CMK (cell line): Measurements from ENCODE around the gene TMEM239.
"Not testable (repeated sequence)": the region's sequence is repeated elsewhere in the genome, so short reads cannot be mapped to it uniquely, and the experiment has no call there.

Experiments used
- DNase-seq: peaks from one replicate; pipeline ENCODE4 v3.0.0-alpha.2; 2010; ENCODE audit warnings: low read depth

Gene TMEM239

DNA sequence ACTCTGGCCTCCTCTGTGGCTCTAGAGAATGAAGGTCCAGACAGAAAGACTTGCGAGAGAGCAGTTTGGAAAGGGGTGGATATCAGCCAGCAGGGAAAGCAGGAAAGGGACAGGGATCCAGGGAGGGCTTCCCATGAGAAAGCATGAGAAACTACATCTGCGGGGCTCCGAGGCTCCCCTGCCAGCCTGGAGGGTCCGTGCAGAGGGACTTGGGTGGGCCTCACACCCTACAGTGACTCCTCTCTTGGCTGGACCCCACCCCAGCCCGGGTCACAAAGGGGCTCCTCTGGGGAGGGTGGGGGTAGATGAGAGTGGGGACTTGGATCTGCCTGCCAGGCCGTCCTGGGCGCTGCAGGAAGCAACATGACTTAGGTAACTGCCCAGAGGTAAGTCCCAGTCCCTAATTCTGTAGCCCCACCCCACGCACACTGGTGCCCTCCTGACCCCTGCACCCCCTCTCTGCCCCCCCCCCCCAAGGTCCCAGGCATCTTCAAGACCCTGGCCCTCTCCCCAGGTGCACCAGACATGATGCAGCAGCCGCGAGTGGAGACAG lies at the start of gene TMEM239:
Gene TMEM239 (plus strand): TSS at position 335 of the 553 bp plus-strand sequence. CDS start 191 bp downstream, at position 526.
- no peak for DNase-seq

DNA sequence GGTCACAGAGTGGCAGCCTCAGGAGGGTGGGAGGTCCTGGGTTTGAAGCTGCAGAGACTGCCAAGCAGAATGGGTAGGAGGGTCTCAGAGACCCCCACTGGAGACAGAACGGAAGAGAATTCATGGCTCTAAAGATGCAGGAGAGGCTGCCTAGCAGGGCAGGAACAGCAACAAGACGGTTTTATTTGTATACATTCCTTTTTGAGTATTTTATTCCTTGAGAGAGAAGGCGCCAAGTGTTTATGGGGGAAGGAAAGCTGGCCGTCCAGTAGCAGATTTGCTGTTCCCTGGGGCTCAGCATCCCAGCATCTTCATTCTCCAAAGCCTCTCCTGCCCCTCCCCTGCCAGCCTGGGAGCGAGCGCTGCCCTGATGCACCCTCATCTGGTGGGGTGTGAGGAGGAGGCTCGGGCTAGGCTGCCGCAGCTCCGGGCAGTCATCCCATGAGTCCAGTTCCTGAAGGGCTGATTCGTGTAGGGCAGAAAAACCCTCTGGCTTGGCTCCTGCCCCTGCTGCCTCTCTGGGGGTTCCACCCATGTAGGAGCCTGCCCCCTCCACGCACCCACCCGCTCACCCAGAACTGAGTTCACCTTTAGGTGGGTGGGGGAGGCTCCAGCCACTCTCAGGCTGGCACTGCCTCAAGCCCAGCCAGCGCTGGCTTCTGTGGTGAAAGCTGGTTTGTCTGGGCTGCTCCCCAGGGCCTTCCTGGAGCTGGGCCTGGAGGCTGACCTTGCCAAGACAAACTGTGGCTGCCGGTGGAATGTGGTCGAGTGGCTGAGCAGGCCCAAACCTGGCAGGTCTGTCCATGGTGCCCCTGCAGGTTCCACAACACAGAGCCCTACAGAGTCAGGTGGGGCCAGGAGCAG lies 48.2 kb upstream of the TMEM239 start:
- DNase-seq = no peak

DNA sequence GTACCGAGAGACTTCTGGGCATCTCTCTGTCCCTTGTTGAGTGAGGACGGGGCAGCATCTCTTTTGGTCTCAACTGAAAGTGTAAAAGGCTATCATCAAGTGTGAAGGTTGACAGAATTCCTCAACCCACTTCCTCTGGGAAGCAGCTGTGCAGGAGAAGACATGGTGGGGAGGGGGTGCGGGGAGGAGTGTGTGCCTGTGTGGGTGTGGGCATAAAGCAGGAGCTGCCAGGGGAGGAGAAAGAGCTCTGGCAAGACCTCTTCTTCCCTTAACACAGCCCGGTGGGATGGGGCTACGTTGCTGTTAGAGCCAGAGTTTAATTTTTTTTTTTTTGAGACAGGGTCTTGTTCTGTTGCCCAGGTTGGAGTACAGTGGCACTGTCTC lies 47.5 kb upstream of the TMEM239 start:
- DNase-seq = no peak

DNA sequence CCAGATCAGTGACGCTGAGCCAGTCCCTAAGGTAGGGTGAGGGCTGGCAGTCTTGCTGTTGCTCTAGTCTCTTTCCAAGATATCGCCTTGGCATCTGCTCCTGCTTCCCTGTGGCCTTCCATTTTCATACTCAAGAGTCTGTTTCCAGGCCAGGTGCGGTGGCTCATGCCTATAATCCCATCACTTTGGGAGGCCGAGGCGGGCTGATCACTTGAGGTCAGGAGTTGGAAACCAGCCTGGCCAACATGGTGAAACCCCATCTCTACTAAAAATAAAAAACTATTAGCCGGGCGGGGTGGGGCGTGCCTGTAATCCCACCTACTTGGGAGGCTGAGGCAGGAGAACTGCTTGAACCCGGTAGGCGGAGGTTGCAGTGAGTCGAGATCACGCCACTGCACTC lies 46.1 kb upstream of the TMEM239 start:
- DNase-seq = not testable (repeated sequence)

DNA sequence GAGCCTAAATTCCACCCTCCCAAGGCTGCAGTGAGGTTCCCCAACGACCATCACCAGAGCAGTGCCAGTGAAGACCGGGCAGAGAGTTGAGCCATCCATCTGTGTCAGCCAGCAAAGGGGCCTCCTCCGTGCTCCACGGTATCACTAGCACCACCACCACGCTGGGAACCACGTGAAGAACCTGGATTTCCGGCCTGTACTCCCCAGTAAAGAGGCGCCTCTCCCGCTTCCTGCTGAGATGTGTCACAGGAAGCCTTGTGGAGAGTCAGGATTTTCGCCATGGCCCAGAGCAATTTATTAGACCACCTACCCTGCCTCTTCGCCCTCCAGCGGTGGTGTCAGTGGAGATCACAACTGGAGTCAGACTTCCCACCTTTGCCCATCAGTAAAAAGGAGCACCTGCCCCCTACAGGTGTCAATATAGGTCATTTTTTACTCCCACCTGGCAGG lies 44.5 kb upstream of the TMEM239 start:
- no peak for DNase-seq

DNA sequence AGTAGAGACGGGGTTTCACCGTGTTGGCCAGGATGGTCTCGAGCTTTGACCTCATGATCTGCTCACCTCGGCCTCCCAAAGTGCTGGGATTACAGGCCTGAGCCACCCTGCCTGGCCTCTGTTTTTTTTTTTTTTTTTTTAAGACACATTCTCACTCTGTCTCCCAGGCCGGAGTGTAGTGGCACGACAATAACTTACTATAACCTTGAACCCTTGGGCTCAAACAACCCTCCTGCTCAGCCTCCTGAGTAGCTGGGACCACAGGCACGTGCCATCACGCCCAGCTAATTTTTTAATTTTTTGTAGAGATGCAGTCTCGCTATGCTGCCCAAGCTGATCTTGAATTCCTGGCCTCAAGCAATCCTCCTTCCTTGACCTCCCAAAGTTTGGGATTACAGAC lies 42.4 kb upstream of the TMEM239 start:
- no peak for DNase-seq

DNA sequence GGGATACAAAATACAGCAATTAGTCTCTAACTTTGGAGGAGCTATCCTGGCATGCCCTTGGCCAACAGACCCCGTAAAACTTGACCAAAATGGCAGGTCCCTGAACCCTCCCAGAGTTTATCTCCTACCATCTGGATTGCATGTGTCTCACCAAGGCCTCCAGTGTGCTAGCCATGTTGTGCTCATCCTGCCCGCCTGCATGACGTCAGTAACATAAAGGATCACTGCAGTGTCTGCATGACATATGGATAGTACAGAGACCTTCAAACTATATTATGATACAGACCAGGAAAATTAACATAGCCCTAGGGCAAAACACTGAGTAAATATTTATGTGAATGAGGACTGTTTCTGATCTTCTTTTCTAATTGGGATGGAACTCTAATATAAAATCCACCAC lies 41.0 kb upstream of the TMEM239 start:
- no peak for DNase-seq

DNA sequence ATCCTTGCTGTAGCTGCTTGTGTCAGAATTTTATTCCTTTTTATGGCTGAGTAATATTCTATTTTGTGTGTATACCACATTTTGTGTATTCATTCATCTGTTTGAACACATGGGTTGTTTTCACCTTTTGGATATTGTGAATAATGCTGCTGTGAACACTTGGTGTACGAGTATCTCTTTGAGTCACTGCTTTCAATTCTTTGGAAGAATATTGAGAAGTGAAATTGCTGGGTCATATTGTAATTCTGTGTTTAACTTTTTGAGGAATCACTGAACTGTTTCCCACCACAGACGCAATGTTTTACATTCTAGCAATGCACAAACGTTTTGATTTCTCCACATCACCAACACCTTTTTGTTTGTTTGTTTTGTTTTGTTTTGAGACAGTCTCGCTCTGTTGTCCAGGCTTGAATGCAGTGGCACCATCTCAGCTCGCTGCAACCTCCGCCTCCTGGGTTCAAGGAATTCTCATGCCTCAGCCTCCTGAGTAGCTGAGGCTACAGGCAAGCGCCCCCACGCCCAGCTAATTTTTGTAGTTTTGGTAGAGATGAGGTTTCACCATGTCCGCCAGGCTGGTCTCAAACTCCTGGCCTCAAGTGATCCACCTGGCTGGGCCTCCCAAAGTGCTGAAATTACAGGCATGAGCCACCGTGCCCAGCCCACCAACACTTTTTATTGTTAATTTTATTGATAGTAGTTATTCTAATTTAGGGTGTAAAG lies 37.4 kb upstream of the TMEM239 start:
- DNase-seq = no peak

DNA sequence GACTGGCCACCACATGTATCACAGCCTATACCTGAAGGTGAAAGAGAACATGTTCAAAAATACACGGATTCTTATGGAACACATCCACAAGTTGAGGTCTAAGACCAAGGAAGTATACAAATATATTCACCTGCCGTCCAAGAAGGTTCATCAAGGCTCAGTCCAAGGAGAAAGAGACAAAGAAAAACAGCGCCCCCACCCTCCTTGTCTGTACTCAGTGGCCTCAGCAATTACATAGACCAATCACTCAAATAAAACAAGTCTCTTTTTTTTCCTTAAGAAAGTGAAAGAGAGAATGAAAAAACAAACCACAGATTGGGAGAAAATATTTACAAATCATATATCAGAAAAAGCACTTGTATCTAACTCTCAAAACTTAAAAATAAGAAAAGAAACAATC lies 35.2 kb upstream of the TMEM239 start:
- DNase-seq = no peak

DNA sequence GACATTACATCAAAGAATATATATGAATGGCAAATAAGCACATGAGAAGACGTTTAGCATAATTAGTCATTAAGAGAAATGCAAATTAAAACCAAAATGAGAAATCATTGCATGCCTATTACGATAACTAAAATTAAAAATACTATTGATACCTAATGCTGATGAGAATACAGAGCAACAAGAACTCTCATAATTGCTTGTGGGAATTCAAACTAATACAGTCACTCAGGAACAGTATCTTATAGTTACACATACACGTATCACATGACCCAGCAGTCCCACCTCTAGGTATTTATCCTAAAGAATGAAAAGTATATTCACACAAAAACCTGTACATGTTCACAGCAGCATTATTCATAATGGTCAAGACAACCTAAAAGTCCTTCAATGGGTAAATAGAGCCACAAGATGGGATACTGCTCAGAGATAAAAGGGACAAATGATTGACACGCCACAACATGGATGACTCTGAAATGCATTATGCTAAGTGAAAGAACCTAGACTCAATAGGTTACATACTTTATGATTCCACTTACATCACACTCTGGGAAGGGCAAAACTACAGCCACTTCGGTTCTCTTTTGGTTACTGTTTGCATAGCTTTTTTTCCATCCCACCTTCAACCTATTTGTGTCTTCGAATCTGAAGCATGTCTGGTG lies 32.1 kb upstream of the TMEM239 start:
- no peak for DNase-seq

DNA sequence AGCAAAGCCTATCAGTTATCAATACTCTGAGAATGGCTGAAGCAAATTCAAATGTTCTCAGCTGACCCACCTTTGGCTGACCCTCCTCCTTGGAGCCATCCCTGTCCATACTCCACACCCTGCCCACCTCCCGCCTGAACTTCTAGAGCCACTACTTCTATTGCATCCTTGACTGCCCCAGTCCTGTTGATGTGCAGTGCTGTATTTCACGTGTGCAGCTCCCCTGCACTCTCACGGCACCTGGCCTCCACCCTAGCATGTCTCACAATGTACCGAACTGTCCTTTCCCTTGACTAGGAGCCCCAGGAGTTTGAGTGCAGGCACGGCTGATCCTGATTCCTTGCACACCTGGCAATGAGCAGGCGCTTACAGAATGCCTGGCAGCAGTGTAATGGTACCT lies 22.7 kb upstream of the TMEM239 start:
- DNase-seq = no peak

DNA sequence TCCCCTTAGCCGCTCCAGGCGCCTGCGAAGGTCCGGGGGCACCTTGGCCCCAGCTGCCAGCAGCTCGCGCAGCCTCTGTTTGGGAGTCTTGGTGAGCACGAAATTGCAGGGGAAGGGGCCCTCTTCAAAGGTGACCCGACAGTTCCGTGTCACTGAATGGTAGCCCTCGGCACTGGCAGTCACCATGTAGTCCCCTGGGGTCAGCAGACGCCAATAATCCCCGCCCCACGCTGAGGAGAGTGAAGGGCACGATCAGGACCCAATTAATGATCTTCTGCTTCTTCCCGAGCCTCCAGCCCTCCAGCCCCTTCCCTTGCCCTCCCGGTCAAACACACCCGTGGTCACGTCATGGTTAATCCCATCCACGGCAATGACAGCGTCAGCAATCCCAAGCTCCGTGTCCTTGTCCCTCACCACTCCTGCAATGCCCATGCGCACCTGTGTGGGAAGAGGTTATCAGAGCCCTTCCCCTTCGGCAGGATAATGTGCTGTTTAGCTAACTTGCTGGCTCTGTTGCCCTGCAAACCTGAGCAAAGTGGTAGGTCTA lies 21.9 kb upstream of the TMEM239 start:
- DNase-seq = no peak

DNA sequence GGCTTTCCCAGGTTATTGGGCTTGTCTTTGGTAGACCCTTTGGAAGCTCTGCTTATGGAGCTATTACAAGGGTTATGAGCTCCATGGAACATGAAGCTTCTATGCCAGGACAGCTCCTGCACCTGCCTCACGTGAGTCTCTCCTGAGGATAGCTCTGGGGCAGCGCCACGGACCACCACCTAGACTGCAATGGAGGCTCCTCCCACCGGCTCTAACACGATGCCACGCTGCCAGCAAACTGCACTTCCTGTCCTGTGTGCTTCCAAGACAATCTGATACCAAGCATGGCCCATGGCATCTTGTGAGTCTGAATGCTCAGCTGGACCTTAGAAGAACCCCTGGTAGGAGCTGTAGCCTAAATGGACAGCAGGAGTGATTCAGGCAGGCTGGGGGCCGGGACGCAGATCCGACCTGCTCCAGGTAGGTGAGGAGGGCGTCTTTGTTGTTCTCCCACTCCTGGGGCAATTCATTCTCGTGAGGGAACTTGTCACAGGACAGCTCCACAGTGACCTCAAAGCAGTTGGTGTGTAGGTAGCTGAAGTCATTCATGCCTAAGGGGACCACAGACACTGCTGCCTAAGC lies 21.2 kb upstream of the TMEM239 start:
- DNase-seq = no peak

DNA sequence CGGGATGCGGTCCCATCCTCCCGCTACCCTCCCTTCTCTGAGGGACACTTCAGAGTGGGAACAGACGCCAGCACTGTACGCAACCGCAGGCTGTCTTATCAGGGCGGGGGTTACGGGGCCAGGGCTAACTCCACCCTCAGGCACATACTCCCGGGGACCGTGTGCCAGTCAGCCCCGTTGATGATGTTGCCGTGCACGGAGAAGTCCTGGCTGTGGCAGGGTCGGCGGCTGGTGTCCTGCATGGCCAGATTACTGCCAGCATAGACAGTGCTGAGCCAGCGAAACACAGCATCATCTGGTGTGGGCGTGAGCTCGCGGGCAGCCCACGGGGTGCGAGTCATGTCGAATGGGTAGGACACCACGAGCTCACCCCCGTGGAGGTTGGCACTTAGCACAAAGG lies 20.7 kb upstream of the TMEM239 start:
- DNase-seq = no peak

DNA sequence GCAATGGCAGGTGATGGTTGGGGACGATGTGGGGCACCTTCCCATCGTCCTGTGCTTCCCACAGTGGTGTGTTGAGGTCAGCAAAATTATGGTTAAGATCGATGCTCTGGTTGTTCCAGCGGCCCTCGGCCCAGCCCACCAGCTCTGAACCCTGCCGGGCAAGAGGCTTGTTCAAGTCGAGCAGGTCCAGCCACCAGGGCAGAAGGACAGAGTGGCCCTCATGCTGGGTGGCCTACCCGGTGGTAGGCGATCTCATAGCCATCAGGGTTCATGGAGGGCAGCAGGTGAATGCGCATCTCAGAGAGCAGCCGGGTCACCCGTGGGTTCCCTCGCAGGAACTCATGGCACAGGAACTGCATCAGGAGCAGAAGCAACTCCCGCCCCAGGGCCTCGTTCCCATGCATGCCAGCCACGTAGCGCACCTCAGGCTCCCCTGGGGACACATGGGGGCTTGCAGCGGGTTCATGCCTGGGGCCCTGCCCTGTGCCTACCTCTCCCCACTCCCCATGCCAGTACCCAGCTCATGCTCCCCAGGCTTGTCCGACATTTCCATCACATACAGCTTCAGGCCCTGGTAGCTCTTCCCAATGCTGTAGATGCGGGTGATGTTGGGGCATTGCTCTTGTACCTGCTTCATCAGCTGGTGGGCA lies 20.0 kb upstream of the TMEM239 start:
- no peak for DNase-seq

DNA sequence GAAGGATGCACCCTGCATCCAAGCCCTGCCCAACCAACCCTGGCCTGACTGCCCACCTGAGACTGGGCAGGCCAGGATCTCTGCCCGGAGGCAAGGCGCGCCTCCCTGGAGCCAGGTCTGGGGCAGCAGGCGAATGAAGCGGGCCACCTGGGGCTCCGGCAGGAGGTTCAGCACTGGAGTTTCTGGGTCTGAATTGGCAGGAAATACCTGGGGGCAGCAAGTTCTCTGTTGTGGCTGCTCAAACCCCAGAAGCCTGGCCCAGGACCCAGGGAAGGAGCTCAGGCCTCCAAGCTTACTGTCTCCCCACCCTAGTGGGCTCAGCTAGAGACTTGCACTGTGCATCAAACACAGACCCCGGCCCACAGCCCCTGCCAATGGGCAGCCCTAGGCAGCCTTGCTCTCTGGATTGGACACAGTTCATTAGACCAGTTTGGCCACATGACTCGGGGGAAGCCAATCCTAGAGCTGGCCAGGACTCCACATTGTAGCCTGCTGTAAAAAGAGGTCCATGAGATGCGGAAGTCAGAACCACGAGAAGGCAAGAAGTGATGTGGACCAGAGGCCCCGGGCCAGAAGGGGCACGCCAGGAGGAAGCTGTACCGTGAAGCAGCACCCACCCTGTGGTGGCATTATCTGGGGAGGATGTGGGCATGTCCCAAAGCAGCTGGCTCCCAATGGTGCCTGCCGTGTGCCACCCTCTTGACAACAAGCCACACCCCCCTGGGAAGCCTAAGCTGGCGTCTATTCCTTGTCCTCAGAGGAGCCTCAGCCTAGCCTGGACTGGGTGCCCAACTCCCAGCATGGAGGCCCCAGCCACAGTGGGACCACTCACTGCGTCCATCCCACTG lies 18.8 kb upstream of the TMEM239 start:
- no peak for DNase-seq

DNA sequence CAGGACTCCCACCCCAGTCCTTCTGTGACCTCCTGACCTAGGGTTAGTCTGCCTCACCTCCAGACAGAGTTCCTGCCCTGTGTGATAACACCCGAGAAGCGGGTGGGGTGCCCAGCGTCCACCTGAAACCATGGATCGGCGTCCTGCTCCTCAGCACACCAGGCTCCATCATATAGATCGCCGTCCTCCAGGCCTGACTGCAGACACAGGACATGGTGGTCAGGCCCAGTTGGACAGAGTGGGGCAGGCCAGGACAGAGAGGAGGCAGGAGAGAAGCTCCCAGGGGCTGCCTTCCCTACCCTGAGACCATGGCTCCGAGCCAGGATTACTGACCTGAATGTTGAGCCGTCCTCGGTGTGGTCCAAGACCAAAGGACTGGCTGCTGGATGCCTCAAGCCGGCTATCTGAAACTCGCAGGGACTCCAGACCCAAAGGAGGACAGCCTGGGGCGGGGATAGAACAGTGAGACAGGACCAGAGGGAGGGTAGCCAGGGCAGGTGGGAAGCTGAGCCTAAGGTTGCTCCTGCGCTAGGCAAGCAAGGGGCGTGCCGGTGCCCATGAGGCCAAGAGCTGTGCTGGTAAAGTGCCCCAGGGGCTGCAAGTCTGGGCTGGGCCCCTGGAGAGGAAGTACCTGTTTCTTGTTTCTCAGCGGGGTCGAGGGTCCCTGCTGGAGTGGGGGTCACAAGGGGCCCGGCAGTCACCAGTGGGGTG lies 17.9 kb upstream of the TMEM239 start:
- DNase-seq = no peak

DNA sequence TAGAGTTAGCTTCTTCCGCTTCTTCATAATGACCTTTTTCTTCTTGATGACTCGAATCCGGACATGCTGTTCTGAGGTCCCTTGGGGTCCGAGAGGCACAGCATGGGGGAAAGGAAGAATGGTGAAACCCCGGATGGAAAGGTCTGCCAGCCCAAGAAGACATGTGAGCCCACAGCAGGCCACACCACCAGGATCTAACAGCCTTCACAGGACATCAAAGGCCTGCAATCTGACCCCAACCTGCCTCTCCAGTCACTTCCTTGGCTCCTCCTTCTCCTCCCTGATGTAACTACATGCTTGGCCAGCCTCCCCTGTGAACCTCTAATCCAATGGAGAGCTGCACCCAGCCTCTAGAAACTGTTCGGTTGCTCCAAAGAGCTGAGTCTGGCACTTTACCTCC lies 17.4 kb upstream of the TMEM239 start:
- DNase-seq = no peak

DNA sequence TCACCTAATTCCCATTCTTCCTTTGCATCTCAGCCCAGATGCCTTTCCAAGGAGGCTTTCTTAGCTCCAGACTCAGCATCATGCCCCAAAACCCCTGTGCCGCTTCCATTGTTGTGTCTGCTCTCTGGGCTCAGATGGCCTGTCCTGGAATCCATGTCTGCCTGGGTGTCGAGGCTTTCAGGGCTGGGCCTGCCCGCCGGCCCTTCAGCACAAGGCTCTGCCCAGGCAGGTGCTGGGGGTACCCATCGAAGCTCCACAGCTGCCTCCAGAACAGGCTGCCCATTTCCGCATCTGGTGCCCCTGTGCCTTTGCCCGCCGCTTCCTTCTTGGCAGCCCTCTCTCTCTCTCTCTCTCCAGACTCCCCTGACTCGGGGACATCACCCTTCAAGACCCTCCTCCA lies 16.9 kb upstream of the TMEM239 start:
- DNase-seq = no peak
